ENCODE measurements around the gene ARHGEF4. TPM values are rescaled to one million over a fixed set of nuclear protein-coding genes. Genes with fewer than 3 reads are reported as not detected.

ARHGEF4 gene
- polyA plus RNA-seq, 1 donor (not counting 4 experiments of a cell fraction or from before 2014, with no cell fraction given): 22.6 TPM

DNA sequence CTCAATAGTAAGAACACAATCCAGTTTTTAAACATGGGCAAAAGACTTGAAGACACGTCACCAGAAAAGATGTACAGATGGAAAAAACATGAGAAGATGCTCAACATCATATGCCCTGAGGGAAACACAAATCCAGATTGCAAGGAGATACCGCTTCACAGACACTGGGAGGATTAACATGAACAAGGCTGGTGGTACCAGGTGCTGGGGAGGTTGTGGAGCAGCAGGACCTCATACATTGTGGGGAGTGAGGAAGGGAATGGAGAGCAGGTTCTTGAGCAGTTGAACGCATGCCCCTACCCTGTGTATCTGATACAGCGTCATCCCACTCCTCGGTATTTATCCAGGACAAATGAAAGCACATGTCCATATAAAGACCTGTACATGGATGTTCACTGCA, 72.1 kb downstream of the ARHGEF4 start:
- Histone ChIP-seq H3K9me3 (ENCODE audit: control insufficient read depth, low read depth, low read length) (no peaks in the 10 kb centered on the region), H3K79me2 (ENCODE audit: control insufficient read depth, insufficient read depth, low read length) (peaks cover 5% of the 10 kb centered on the region), H2AFZ (ENCODE audit: control insufficient read depth, low read length) (no peak overlapping the region), H3K4me2 (ENCODE audit: control insufficient read depth, extremely low read depth, insufficient read depth, low read depth, low read length) (no peak overlapping the region), H3K27ac (ENCODE audit: control insufficient read depth, insufficient read depth, low read length) (no peak overlapping the region), H3K4me1 (ENCODE audit: control insufficient read depth, extremely low read depth, insufficient read depth, low read length) (peaks cover 38% of the 10 kb centered on the region), H3K9me1 (ENCODE audit: control insufficient read depth, extremely low read depth, insufficient read depth, low read length) (no peaks in the 10 kb centered on the region), H3K9ac (ENCODE audit: control insufficient read depth, extremely low read depth, insufficient read depth, low read length) (no peak overlapping the region), H3K36me3 (ENCODE audit: control insufficient read depth in 2 of 2, extremely low read depth in 1 of 2, insufficient read depth in 2 of 2, low read length in 2 of 2) (no peaks in the 10 kb centered on the region), H3K27me3 (ENCODE audit: control insufficient read depth, extremely low read depth, insufficient read depth, low read length) (no peaks in the 10 kb centered on the region), H4K20me1 (ENCODE audit: control insufficient read depth, extremely low read depth, insufficient read depth, low read length) (no peaks in the 10 kb centered on the region), H3K4me3 (ENCODE audit: control insufficient read depth in 2 of 3, extremely low read depth in 1 of 3, insufficient read depth in 2 of 3, low read depth in 1 of 3, low read length in 3 of 3) (no peak overlapping the region)
- no peak for TF ChIP-seq EZH2 (IDR thresholded peaks at IDR 0.05; ENCODE audit: low read length)
- DNase-seq (ENCODE audit: low read depth, low spot score): no peak
- no peak for FAIRE-seq
- dilution Hi-C loops (cut with MboI; ENCODE audit: extremely low pct_ligation_motif_present, low sequenced_read_pairs): no loop called here

GRCh38 chr2:130910931-130911330, 74.2 kb downstream of the ARHGEF4 start:
- FAIRE-seq: no peak

More at GRCh38 chr2:130910931-130911330, 74.2 kb downstream of the ARHGEF4 start:
- Histone ChIP-seq H3K4me2 (ENCODE audit: control insufficient read depth, extremely low read depth, insufficient read depth, low read depth, low read length) (peak overlapping the region; percentile 87), H3K27me3 (ENCODE audit: control insufficient read depth, extremely low read depth, insufficient read depth, low read length) (no peaks in the 10 kb centered on the region), H3K9ac (ENCODE audit: control insufficient read depth, extremely low read depth, insufficient read depth, low read length) (peak overlapping the region; percentile 69), H3K9me1 (ENCODE audit: control insufficient read depth, extremely low read depth, insufficient read depth, low read length) (no peaks in the 10 kb centered on the region), H3K4me1 (ENCODE audit: control insufficient read depth, extremely low read depth, insufficient read depth, low read length) (peaks cover 58% of the 10 kb centered on the region), H3K27ac (ENCODE audit: control insufficient read depth, insufficient read depth, low read length) (peak overlapping the region; percentile 88), H3K79me2 (ENCODE audit: control insufficient read depth, insufficient read depth, low read length) (peaks cover 5% of the 10 kb centered on the region), H4K20me1 (ENCODE audit: control insufficient read depth, extremely low read depth, insufficient read depth, low read length) (no peaks in the 10 kb centered on the region), H3K36me3 (ENCODE audit: control insufficient read depth in 2 of 2, extremely low read depth in 1 of 2, insufficient read depth in 2 of 2, low read length in 2 of 2) (peaks cover 2 to 7% of the 10 kb centered on the region in 2 experiments), H3K4me3 (ENCODE audit: control insufficient read depth in 2 of 3, extremely low read depth in 1 of 3, insufficient read depth in 2 of 3, low read depth in 1 of 3, low read length in 3 of 3) (peak overlapping the region in 2 of 3 experiments; percentile 47 to 61), H3K9me3 (ENCODE audit: control insufficient read depth, low read depth, low read length) (no peaks in the 10 kb centered on the region), H2AFZ (ENCODE audit: control insufficient read depth, low read length) (peak overlapping the region; percentile 49)
- DNase-seq (ENCODE audit: low read depth, low spot score): no peak
- dilution Hi-C loops (cut with MboI; ENCODE audit: extremely low pct_ligation_motif_present, low sequenced_read_pairs): no loop called here
- TF ChIP-seq, protein P1, sequence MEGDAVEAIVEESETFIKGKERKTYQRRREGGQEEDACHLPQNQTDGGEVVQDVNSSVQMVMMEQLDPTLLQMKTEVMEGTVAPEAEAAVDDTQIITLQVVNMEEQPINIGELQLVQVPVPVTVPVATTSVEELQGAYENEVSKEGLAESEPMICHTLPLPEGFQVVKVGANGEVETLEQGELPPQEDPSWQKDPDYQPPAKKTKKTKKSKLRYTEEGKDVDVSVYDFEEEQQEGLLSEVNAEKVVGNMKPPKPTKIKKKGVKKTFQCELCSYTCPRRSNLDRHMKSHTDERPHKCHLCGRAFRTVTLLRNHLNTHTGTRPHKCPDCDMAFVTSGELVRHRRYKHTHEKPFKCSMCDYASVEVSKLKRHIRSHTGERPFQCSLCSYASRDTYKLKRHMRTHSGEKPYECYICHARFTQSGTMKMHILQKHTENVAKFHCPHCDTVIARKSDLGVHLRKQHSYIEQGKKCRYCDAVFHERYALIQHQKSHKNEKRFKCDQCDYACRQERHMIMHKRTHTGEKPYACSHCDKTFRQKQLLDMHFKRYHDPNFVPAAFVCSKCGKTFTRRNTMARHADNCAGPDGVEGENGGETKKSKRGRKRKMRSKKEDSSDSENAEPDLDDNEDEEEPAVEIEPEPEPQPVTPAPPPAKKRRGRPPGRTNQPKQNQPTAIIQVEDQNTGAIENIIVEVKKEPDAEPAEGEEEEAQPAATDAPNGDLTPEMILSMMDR (optimal IDR thresholded peaks at IDR 0.05 in 1 of 3, IDR thresholded peaks at IDR 0.05 in 1 of 3, conservative IDR thresholded peaks at IDR 0.05 in 1 of 3; ENCODE audit: extremely low read depth in 1 of 3, insufficient read depth in 2 of 3, low read length in 3 of 3): no peak
- no peak for TF ChIP-seq EZH2 (IDR thresholded peaks at IDR 0.05; ENCODE audit: low read length)

Data from keratinocyte (primary cell).